BLaER1 (cell line): ENCODE results near the gene PTPRG.

Experiments
- H3K27ac ChIP-seq: shearing (Covaris generic); formaldehyde crosslinking; 2 replicates; pipeline ENCODE4 v1.8.1; 2022
- H3K27me3 ChIP-seq: shearing (Covaris generic); formaldehyde crosslinking; 2 replicates; pipeline ENCODE4 v1.8.1; 2022
- H3K36me3 ChIP-seq: shearing (Covaris generic); formaldehyde crosslinking; 2 replicates; pipeline ENCODE4 v1.8.1; 2022
- H3K4me1 ChIP-seq: shearing (Covaris generic); formaldehyde crosslinking; 2 replicates; pipeline ENCODE4 v1.8.1; 2022
- H3K4me2 ChIP-seq: shearing (Covaris generic); formaldehyde crosslinking; 2 replicates; pipeline ENCODE4 v1.8.1; 2022
- H3K4me3 ChIP-seq: shearing (Covaris generic); formaldehyde crosslinking; 2 replicates; pipeline ENCODE4 v1.8.1; 2022
- H3K9ac ChIP-seq: shearing (Covaris generic); formaldehyde crosslinking; 2 replicates; pipeline ENCODE4 v1.8.1; 2022
- H3K9me3 ChIP-seq: shearing (Covaris generic); formaldehyde crosslinking; 2 replicates; pipeline ENCODE4 v1.8.1; 2022
- H4K20me1 ChIP-seq: shearing (Covaris generic); formaldehyde crosslinking; 2 replicates; pipeline ENCODE4 v1.8.1; 2022
- Cebpa-rat ChIP-seq: shearing (Covaris generic); IDR thresholded peaks from 2 replicates; pipeline ENCODE4 v1.8.1; 2022

Gene PTPRG

DNA sequence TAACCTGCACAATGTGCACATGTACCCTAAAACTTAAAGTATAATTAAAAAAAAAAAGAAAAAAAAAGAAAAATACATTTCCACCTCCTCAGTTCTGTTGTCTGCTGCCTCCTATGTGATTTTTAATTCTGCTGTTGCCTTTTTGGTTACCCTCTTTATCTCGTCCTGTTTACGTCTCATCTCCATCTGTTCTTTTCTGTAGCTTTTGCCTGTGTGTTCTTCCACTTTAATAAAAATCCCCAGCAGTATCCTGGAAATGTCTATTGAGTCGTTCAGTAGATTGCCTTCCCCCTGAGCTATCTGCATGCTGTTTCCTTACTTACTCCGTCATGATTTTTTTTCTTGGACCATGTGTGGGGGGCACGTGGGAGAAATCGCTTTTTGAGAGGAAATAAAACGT is 509.5 kb downstream of the PTPRG start:
- Histone ChIP-seq H3K4me2 (no peak overlapping the region), H3K27ac (no peak overlapping the region), H3K4me3 (no peak overlapping the region), H3K9me3 (no peaks in the 10 kb centered on the region), H3K27me3 (no peaks in the 10 kb centered on the region), H3K4me1 (no peaks in the 10 kb centered on the region), H3K9ac (no peak overlapping the region), H4K20me1 (no peaks in the 10 kb centered on the region), H3K36me3 (no peaks in the 10 kb centered on the region)
- TF ChIP-seq Cebpa-rat, result no peak

DNA sequence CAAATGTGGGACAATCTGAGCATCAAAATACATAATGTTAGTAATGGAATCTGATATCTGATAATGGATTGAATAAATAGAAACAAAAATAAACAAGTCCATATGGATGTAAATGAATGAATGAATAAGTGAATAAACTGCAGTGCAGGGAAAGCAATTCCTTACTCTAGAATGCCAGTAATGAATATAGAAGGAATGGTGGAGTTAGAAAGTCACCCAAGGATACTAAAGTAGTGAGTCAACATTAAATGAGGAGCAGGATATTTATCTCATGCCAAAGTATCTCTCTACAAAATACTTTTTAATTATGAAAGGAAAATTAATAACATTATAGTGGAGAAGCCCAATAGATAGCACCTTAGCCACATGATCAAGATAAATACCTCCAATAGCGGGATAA is 511.7 kb downstream of the PTPRG start:
- Histone ChIP-seq H3K9ac (no peak overlapping the region), H3K36me3 (no peaks in the 10 kb centered on the region), H4K20me1 (no peaks in the 10 kb centered on the region), H3K27me3 (no peaks in the 10 kb centered on the region), H3K4me2 (no peak overlapping the region), H3K27ac (no peak overlapping the region), H3K9me3 (no peaks in the 10 kb centered on the region), H3K4me1 (no peaks in the 10 kb centered on the region), H3K4me3 (no peak overlapping the region)
- TF ChIP-seq Cebpa-rat, result no peak

GRCh38 chr3:62084558-62084957 is 523.2 kb downstream of the PTPRG start:
- H3K27me3 ChIP-seq, result no peaks in the 10 kb centered on the region
- no peak overlapping the region for H3K4me2 ChIP-seq
- H4K20me1 ChIP-seq, result no peaks in the 10 kb centered on the region
- no peak overlapping the region for H3K27ac ChIP-seq
- H3K4me1 ChIP-seq, result no peaks in the 10 kb centered on the region
- H3K9me3 ChIP-seq, result no peaks in the 10 kb centered on the region
- no peak overlapping the region for H3K4me3 ChIP-seq
- no peak for TF ChIP-seq Cebpa-rat
- no peaks in the 10 kb centered on the region for H3K36me3 ChIP-seq
- H3K9ac ChIP-seq, result no peak overlapping the region

DNA sequence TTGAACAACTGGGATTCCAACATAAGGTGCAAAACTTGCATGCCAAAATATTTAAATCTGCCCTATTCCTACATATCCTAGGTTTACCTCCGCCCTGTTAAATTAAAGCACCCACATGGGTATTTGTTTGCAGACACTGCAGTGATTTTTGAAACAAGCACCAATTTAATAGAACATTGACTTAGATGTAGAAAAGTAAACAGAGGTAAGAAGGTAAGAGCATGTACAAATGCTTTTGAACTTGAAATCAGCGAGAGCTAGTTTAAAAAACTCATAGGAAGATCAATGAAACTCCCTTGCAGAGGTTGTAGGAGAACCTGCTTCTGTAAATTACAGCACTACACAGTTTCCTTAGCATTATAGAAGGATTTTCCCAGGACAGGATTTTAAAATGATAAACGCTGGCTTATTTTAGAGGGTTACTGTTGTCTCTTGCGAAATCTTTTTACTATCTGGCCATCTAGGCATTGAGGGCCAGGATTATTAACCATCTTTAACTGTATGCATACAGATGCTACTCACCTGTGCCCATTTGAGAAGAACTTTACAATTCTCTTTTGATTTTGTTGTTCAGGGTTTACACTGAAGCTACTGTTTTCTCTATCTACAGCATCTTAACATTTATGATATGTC is 527.2 kb downstream of the PTPRG start:
- no peak overlapping the region for H3K4me2 ChIP-seq
- H3K9me3 ChIP-seq, result no peaks in the 10 kb centered on the region
- no peak for TF ChIP-seq Cebpa-rat
- no peak overlapping the region for H3K27ac ChIP-seq
- H3K9ac ChIP-seq, result no peak overlapping the region
- no peaks in the 10 kb centered on the region for H4K20me1 ChIP-seq
- H3K27me3 ChIP-seq, result no peaks in the 10 kb centered on the region
- H3K4me1 ChIP-seq, result no peaks in the 10 kb centered on the region
- H3K36me3 ChIP-seq, result no peaks in the 10 kb centered on the region
- H3K4me3 ChIP-seq, result no peak overlapping the region

GRCh38 chr3:62090066-62090465 is 528.7 kb downstream of the PTPRG start:
- no peak for TF ChIP-seq Cebpa-rat
- no peaks in the 10 kb centered on the region for H3K36me3 ChIP-seq
- no peak overlapping the region for H3K4me3 ChIP-seq
- H3K27me3 ChIP-seq, result no peaks in the 10 kb centered on the region
- H3K9me3 ChIP-seq, result no peaks in the 10 kb centered on the region
- H3K4me2 ChIP-seq, result no peak overlapping the region
- H3K27ac ChIP-seq, result no peak overlapping the region
- H4K20me1 ChIP-seq, result no peaks in the 10 kb centered on the region
- no peak overlapping the region for H3K9ac ChIP-seq
- H3K4me1 ChIP-seq, result no peaks in the 10 kb centered on the region

DNA sequence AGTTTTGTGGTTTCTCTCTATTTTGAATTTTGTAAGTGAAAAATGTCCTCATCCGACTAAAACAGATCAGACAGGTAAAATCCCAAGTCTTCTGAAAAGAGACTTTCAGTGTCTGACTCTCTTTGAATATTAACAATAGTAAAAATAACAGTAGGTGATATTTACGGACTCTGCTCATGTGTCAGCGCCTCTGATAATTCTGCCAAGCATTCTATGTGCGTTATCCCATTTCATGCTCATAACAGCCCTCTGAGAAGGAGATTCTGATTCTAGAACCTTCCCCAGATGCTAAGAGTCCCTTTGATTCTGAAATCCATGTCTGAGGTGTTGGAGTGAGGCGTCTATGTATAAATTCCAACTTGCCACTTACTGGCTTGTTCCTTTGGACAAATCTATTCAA is 529.1 kb downstream of the PTPRG start:
- Histone ChIP-seq H3K27ac (no peak overlapping the region), H4K20me1 (no peaks in the 10 kb centered on the region), H3K9ac (no peak overlapping the region), H3K9me3 (no peaks in the 10 kb centered on the region), H3K36me3 (no peaks in the 10 kb centered on the region), H3K4me1 (no peaks in the 10 kb centered on the region), H3K4me3 (no peak overlapping the region), H3K4me2 (no peak overlapping the region), H3K27me3 (no peaks in the 10 kb centered on the region)
- no peak for TF ChIP-seq Cebpa-rat

GRCh38 chr3:62093025-62093424 is 531.7 kb downstream of the PTPRG start:
- no peak overlapping the region for H3K27ac ChIP-seq
- no peaks in the 10 kb centered on the region for H3K27me3 ChIP-seq
- no peak overlapping the region for H3K4me3 ChIP-seq
- H3K9me3 ChIP-seq, result no peaks in the 10 kb centered on the region
- no peaks in the 10 kb centered on the region for H4K20me1 ChIP-seq
- no peaks in the 10 kb centered on the region for H3K36me3 ChIP-seq
- no peaks in the 10 kb centered on the region for H3K4me1 ChIP-seq
- no peak for TF ChIP-seq Cebpa-rat
- H3K4me2 ChIP-seq, result no peak overlapping the region
- no peak overlapping the region for H3K9ac ChIP-seq

DNA sequence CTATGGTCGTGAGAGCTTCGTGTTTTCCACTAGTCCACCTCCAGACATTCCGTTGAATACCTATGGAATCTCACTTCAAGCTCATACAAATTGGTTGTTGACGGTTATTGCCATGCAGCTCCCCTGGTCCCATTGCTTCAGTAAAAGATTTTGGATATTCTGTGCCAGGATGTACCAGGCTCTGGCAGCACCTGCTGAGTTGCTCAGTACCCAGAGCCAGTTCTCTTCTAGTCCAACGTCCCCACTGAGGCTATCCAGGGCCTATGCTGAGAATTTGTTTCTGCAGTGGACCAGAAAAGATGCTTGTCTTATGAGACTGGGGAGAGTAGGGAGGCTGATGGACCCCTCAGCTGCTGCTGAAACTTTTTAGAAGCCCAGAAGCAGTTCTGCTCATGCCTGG is 533.1 kb downstream of the PTPRG start:
- Histone ChIP-seq H3K27ac (no peak overlapping the region), H3K27me3 (no peaks in the 10 kb centered on the region), H3K4me2 (no peak overlapping the region), H3K9me3 (no peaks in the 10 kb centered on the region), H3K9ac (no peak overlapping the region), H3K4me1 (no peaks in the 10 kb centered on the region), H3K4me3 (no peak overlapping the region), H4K20me1 (no peaks in the 10 kb centered on the region), H3K36me3 (no peaks in the 10 kb centered on the region)
- no peak for TF ChIP-seq Cebpa-rat

- Histone ChIP-seq H3K36me3 (no peaks in the 10 kb centered on the region), H3K9ac (no peak overlapping the region), H3K9me3 (no peaks in the 10 kb centered on the region), H3K4me1 (peaks cover 2% of the 10 kb centered on the region), H3K4me2 (no peak overlapping the region), H4K20me1 (no peaks in the 10 kb centered on the region), H3K27ac (no peak overlapping the region), H3K27me3 (no peaks in the 10 kb centered on the region), H3K4me3 (no peak overlapping the region)
- no peak for TF ChIP-seq Cebpa-rat
These were observed 533.7 kb downstream of the PTPRG start for GRCh38 chr3:62095080-62095479.

DNA sequence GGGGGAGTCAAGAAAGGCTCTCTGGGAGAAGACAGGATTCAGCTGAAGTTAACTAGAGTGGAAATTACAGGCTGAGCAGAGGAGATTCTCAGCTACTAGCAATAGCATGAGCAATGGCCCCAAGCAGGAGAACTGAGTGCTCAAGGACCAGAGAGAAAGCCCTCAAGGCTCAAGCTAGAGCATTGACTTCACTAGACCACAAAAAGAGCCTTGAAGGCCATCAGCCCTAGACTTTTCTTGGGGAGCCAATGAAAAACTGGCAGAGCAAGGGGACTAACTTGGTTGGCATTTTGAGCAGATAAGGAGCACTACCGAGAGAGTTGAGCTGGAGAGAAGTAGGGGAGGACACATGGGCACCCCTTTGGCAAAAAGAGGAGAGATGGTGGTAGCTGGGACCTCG is 534.4 kb downstream of the PTPRG start:
- H3K4me3 ChIP-seq, result no peak overlapping the region
- H3K27me3 ChIP-seq, result no peaks in the 10 kb centered on the region
- no peak overlapping the region for H3K9ac ChIP-seq
- H3K4me2 ChIP-seq, result no peak overlapping the region
- no peaks in the 10 kb centered on the region for H3K36me3 ChIP-seq
- no peaks in the 10 kb centered on the region for H3K9me3 ChIP-seq
- peaks cover 8% of the 10 kb centered on the region for H3K4me1 ChIP-seq
- H4K20me1 ChIP-seq, result no peaks in the 10 kb centered on the region
- no peak for TF ChIP-seq Cebpa-rat
- H3K27ac ChIP-seq, result no peak overlapping the region

DNA sequence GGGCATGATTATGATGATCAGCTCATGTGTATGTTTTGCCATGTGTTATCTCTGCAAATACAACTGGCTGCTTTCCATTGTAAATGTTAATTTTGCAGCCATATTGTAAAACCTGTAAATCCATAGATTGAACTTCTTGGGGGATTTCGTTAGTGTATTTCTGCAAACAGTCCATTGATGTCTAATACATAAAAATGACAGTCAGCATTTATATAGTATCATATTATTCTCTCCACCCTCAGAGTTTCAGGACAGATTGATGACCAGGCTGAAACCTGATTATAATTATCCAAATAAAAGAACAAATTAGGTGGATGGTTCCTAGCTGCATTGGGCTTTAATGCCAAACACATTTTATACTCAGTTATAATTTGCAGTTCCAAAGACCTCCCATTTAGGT is 535.1 kb downstream of the PTPRG start:
- Histone ChIP-seq H4K20me1 (no peaks in the 10 kb centered on the region), H3K9me3 (no peaks in the 10 kb centered on the region), H3K4me3 (no peak overlapping the region), H3K36me3 (no peaks in the 10 kb centered on the region), H3K27me3 (no peaks in the 10 kb centered on the region), H3K4me2 (no peak overlapping the region), H3K27ac (no peak overlapping the region), H3K4me1 (peaks cover 8% of the 10 kb centered on the region), H3K9ac (no peak overlapping the region)
- no peak for TF ChIP-seq Cebpa-rat
